Fibroblast of lung (primary cell): ENCODE measurements around the gene TRPV4. TPM values are rescaled to one million over a fixed set of nuclear protein-coding genes. Genes with fewer than 3 reads are reported as not detected.

Experiments
- DNase-seq, 2 donors: peaks; one replicate each; pipeline versions ENCODE4 v3.0.0 to v3.0.0-alpha.2; 2010; ENCODE audit warnings: low read depth in 2 of 2
- H2AFZ ChIP-seq: 2 replicates; pipeline ENCODE4 v1.5.1; 2012; ENCODE audit warnings: low read length, control low read depth, inconsistent platforms
- H3K27ac ChIP-seq: 2 replicates; pipeline ENCODE4 v1.5.1; 2011; ENCODE audit warnings: low read length, control low read depth; ENCODE audit not compliant: insufficient read depth
- H3K27me3 ChIP-seq: 2 replicates; pipeline ENCODE4 v1.5.1; 2011; ENCODE audit warnings: mild to moderate bottlenecking, low read length; ENCODE audit not compliant: control insufficient read depth, insufficient read depth
- H3K36me3 ChIP-seq: 2 replicates; pipeline ENCODE4 v1.5.1; 2011; ENCODE audit warnings: low read length; ENCODE audit not compliant: control insufficient read depth, insufficient read depth
- H3K4me1 ChIP-seq: 2 replicates; pipeline ENCODE4 v1.5.1; 2011; ENCODE audit warnings: low read length; ENCODE audit not compliant: control insufficient read depth, insufficient read depth; ENCODE audit errors: extremely low read depth
- H3K4me2 ChIP-seq: 2 replicates; pipeline ENCODE4 v1.5.1; 2011; ENCODE audit warnings: low read length, control low read depth; ENCODE audit not compliant: insufficient read depth; ENCODE audit errors: extremely low read depth
- H3K4me3 ChIP-seq, 4 experiments: fragments of 200-600 bp in 1 of 4; sonication (generic) in 1 of 4; replicated peaks in 1 of 4; 2 replicates each; pipeline ENCODE4 v1.5.1; 2011 to 2016; ENCODE audit warnings: low read length in 4 of 4, low read depth in 3 of 4, mild to moderate bottlenecking in 3 of 4, control low read depth in 2 of 4, inconsistent platforms in 1 of 4, mixed read lengths in 1 of 4; ENCODE audit not compliant: insufficient read depth in 1 of 4; ENCODE audit errors: control extremely low read depth in 1 of 4
- H3K79me2 ChIP-seq: 2 replicates; pipeline ENCODE4 v1.5.1; 2012; ENCODE audit warnings: mild to moderate bottlenecking, low read length, inconsistent platforms; ENCODE audit not compliant: control insufficient read depth, insufficient read depth
- H3K9ac ChIP-seq: 2 replicates; pipeline ENCODE4 v1.5.1; 2011; ENCODE audit warnings: mild to moderate bottlenecking, low read length, control low read depth; ENCODE audit not compliant: insufficient read depth
- H3K9me3 ChIP-seq: 2 replicates; pipeline ENCODE4 v1.5.1; 2012; ENCODE audit warnings: low read depth, low read length; ENCODE audit not compliant: control insufficient read depth, insufficient read depth
- H4K20me1 ChIP-seq: 2 replicates; pipeline ENCODE4 v1.5.1; 2011; ENCODE audit warnings: low read length; ENCODE audit not compliant: control insufficient read depth, insufficient read depth; ENCODE audit errors: extremely low read depth
- EZH2 ChIP-seq: IDR thresholded peaks from 2 replicates; pipeline ENCODE4 v1.5.1; 2012; ENCODE audit warnings: low read length, control low read depth, mild to moderate bottlenecking; ENCODE audit errors: missing control alignments
- polyA plus RNA-seq, 2 donors: library from polyadenylated mRNA; depleted of rRNA in 1 of 2; stranded (reverse) in 1 of 2; unstranded in 1 of 2; fragments of >200 nt; gene quantifications; 2 replicates each; pipeline ENCODE4 v1.2.1, GENCODE V29; 2011 to 2012; ENCODE audit warnings: missing spikeins in 1 of 2
- total RNA-seq: library from RNA; depleted of rRNA; stranded (reverse); fragments of >200 nt; gene quantifications from 2 replicates; pipeline ENCODE4 v1.2.1, GENCODE V29; 2014
- TF ChIP-seq, protein P1 (sequence below), 2 donors: IDR thresholded peaks in 1 of 2; conservative IDR thresholded peaks in 1 of 2; 1 replicate in 1 of 2; 2 replicates in 1 of 2; pipeline ENCODE4 v1.5.1; 2011 to 2012; ENCODE audit warnings: low read length in 2 of 2, control low read depth in 1 of 2, inconsistent platforms in 1 of 2, low read depth in 1 of 2, mild to moderate bottlenecking in 1 of 2

TRPV4 gene
- total and polyA plus RNA-seq, 2 donors (not counting 1 experiment from before 2014, with no cell fraction given), result 0.66 to 0.83 TPM

DNA sequence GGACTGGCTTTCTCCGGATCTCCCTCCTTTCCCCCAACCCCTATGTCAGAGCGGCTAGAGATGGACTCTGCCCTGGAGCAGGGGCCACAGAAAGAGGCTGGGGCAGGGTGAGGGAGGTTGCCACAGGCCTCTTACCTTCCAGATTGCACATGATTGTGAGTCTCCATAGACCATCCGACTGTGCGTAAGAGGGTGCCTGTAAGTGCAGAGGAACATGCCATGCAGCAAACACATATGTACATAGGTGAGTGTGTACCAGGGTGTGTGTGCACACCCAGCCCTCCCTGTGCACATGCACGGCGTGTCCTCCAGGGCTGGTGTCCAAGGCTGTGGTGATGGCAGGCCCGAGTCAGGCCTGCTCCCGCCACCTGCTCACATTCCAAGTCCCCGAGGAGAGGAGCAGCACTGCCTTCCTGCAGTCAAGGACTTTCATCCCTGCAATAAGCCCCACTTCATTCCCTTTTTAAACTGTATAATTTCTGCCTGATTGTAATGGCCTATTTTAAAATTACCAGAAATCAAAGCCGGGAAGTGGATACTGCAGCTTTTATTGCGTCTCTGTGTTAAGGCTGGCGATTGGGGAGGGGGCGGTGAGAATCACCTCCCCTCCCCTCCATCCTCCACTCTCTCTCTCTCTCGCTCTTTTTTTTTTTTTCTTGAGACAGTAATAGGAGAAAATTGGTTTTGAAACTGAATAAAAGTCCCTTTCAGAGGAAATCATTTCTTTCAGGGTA, 91.1 kb downstream of the TRPV4 start:
- Histone ChIP-seq H3K27ac (no peak overlapping the region), H3K9ac (no peak overlapping the region)
- DNase-seq, result no peak

DNA sequence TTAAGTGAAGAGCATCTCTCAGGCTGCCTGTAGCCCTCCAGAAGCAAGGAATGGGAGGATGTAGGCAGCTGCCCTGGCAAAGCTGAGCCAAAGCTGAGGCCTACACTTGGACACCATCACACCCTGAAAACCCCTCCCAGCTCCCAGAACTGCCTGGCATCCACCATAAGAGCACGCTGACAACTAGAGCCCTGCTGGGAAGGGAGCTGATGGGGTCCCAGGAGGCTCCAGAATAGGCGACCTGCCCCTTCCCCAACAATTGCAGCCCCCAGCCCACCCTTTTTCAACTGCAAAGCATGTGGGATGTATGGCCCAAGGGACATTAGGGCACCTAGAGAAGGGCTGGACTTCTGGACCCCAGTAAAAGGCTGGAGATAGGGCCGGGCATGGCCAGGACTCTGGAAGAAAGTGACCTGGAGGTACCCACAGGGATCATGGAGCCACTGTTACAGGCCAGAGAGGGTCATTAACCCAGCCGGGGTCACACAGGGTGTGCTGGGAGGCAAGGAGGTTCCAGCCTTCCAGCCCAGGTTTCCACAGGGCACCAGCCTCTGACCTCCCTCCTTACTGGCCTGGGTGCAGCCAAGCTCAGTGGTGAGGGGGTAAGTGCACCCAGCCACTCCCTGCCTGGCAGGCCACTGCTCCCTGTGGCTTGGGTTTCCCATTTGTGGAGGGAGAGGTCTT, 91.8 kb downstream of the TRPV4 start:
- no peak overlapping the region for H3K4me3 ChIP-seq
- H4K20me1 ChIP-seq, result no peaks in the 10 kb centered on the region
- no peak overlapping the region for H3K9ac ChIP-seq
- H3K36me3 ChIP-seq, result no peaks in the 10 kb centered on the region
- H3K9me3 ChIP-seq, result no peaks in the 10 kb centered on the region
- no peak for TF ChIP-seq EZH2
- TF ChIP-seq, protein P1, sequence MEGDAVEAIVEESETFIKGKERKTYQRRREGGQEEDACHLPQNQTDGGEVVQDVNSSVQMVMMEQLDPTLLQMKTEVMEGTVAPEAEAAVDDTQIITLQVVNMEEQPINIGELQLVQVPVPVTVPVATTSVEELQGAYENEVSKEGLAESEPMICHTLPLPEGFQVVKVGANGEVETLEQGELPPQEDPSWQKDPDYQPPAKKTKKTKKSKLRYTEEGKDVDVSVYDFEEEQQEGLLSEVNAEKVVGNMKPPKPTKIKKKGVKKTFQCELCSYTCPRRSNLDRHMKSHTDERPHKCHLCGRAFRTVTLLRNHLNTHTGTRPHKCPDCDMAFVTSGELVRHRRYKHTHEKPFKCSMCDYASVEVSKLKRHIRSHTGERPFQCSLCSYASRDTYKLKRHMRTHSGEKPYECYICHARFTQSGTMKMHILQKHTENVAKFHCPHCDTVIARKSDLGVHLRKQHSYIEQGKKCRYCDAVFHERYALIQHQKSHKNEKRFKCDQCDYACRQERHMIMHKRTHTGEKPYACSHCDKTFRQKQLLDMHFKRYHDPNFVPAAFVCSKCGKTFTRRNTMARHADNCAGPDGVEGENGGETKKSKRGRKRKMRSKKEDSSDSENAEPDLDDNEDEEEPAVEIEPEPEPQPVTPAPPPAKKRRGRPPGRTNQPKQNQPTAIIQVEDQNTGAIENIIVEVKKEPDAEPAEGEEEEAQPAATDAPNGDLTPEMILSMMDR (conservative IDR thresholded peaks at IDR 0.05 in 1 of 2, IDR thresholded peaks at IDR 0.05 in 1 of 2; ENCODE audit: low read depth in 1 of 2, low read length in 2 of 2), result no peak
- no peak overlapping the region for H3K4me2 ChIP-seq
- no peak overlapping the region for H2AFZ ChIP-seq
- DNase-seq, result no peak
- H3K27ac ChIP-seq, result no peak overlapping the region
- no peaks in the 10 kb centered on the region for H3K27me3 ChIP-seq
- H3K4me1 ChIP-seq, result no peaks in the 10 kb centered on the region
- no peaks in the 10 kb centered on the region for H3K79me2 ChIP-seq

More for the DNA sequence above, 91.1 kb downstream of the TRPV4 start:
- no peaks in the 10 kb centered on the region for H3K9me3 ChIP-seq
- no peaks in the 10 kb centered on the region for H4K20me1 ChIP-seq
- H2AFZ ChIP-seq, result no peak overlapping the region
- no peaks in the 10 kb centered on the region for H3K27me3 ChIP-seq
- H3K4me1 ChIP-seq, result no peaks in the 10 kb centered on the region
- H3K4me2 ChIP-seq, result no peak overlapping the region
- no peak for TF ChIP-seq EZH2
- TF ChIP-seq, protein P1 (conservative IDR thresholded peaks at IDR 0.05 in 1 of 2, IDR thresholded peaks at IDR 0.05 in 1 of 2; ENCODE audit: low read depth in 1 of 2, low read length in 2 of 2), result no peak
- no peaks in the 10 kb centered on the region for H3K79me2 ChIP-seq
- H3K36me3 ChIP-seq, result no peaks in the 10 kb centered on the region
- H3K4me3 ChIP-seq, result no peak overlapping the region

- Histone ChIP-seq H3K4me2 (no peak overlapping the region), H3K27me3 (no peaks in the 10 kb centered on the region), H3K4me3 (no peak overlapping the region), H3K79me2 (no peaks in the 10 kb centered on the region), H3K4me1 (no peaks in the 10 kb centered on the region), H2AFZ (no peak overlapping the region), H4K20me1 (no peaks in the 10 kb centered on the region), H3K27ac (no peak overlapping the region), H3K9ac (no peak overlapping the region), H3K9me3 (no peaks in the 10 kb centered on the region), H3K36me3 (no peaks in the 10 kb centered on the region)
- no peak for DNase-seq
- no peak for TF ChIP-seq EZH2
- TF ChIP-seq, protein P1 (conservative IDR thresholded peaks at IDR 0.05 in 1 of 2, IDR thresholded peaks at IDR 0.05 in 1 of 2; ENCODE audit: low read depth in 1 of 2, low read length in 2 of 2), result no peak
Observed at GRCh38 chr12:109740694-109741245, 92.4 kb downstream of the TRPV4 start.
